Activated CD4-positive, alpha-beta T cell treated with anti-CD3 and anti-CD28 coated beads for 4 hours (primary cell): ENCODE data around the gene NDUFS3.
"Not testable (repeated sequence)": the region's sequence is repeated elsewhere in the genome, so short reads cannot be mapped to it uniquely, and the experiment has no call there.

ENCODE experiments used
- DNase-seq, 2 donors: peaks; one replicate each; pipeline ENCODE4 v3.0.0-alpha.2; 2020

NDUFS3 gene

GRCh38 chr11:47578524-47579494 lies at the start of gene NDUFS3, which contains the start of gene KBTBD4:
TSS of gene NDUFS3 (plus strand) at chr11:47579074. CDS start at chr11:47579092, 18 bp downstream.
TSS of gene KBTBD4 (minus strand) at chr11:47578970. CDS start at chr11:47578951, 19 bp downstream.
- DNase-seq, result peak; percentile 85 to 87

- DNase-seq, result no peak
Observed at GRCh38 chr11:47529951-47530350, 48.9 kb upstream of the NDUFS3 start.

GRCh38 chr11:47530721-47531120 lies 48.2 kb upstream of the NDUFS3 start:
- DNase-seq, result not testable (repeated sequence)

GRCh38 chr11:47531666-47532065 lies 47.2 kb upstream of the NDUFS3 start:
- DNase-seq, result no peak

GRCh38 chr11:47532597-47533213 lies 46.2 kb upstream of the NDUFS3 start:
- DNase-seq, result no peak

GRCh38 chr11:47533690-47534151 lies 45.2 kb upstream of the NDUFS3 start:
- DNase-seq, result no peak

GRCh38 chr11:47534704-47535251 lies 44.1 kb upstream of the NDUFS3 start:
- DNase-seq, result no peak

- no peak for DNase-seq
Observed at GRCh38 chr11:47536915-47537314, 42.0 kb upstream of the NDUFS3 start.

- DNase-seq, result no peak
Observed at GRCh38 chr11:47538741-47539565, 39.9 kb upstream of the NDUFS3 start.

- DNase-seq, result no peak
Observed at GRCh38 chr11:47539681-47540039, 39.2 kb upstream of the NDUFS3 start.

GRCh38 chr11:47541070-47541469 lies 37.8 kb upstream of the NDUFS3 start:
- DNase-seq, result no peak

GRCh38 chr11:47545298-47545697 lies 33.6 kb upstream of the NDUFS3 start:
- no peak for DNase-seq

- DNase-seq, result not testable (repeated sequence)
Observed at GRCh38 chr11:47546274-47546673, 32.6 kb upstream of the NDUFS3 start.

GRCh38 chr11:47550288-47551047 lies 28.4 kb upstream of the NDUFS3 start:
- DNase-seq, result no peak

- no peak for DNase-seq
Observed at GRCh38 chr11:47551086-47551485, 27.8 kb upstream of the NDUFS3 start.

- DNase-seq, result peak in 1 of 2 donors; percentile 24
Observed at GRCh38 chr11:47552056-47552565, 26.8 kb upstream of the NDUFS3 start.

GRCh38 chr11:47552566-47553405 lies 26.1 kb upstream of the NDUFS3 start, which contains the start of gene CELF1:
TSS of gene CELF1 (minus strand) at chr11:47553132. CDS start at chr11:47499523, 53,609 bp downstream.
- peak; percentile 89 to 90 for DNase-seq

GRCh38 chr11:47553406-47553743 lies 25.5 kb upstream of the NDUFS3 start:
- DNase-seq, result no peak

GRCh38 chr11:47557004-47557403 lies 21.9 kb upstream of the NDUFS3 start:
- DNase-seq, result not testable (repeated sequence)

- DNase-seq, result no peak
Observed at GRCh38 chr11:47558695-47559094, 20.2 kb upstream of the NDUFS3 start.

- no peak for DNase-seq
Observed at GRCh38 chr11:47560426-47560825, 18.4 kb upstream of the NDUFS3 start.
